Activated naive CD8-positive, alpha-beta T cell treated with anti-CD3 and anti-CD28 coated beads, Interleukin-2, amount 10 ng/mL, durations not matched to agents 7 days and 5 days (primary cell): ENCODE results near the gene BMI1. TPM values are rescaled to one million over a fixed set of nuclear protein-coding genes. Genes with fewer than 3 reads are reported as not detected.

Experiments
- ATAC-seq: fragments of 150-1000 bp; cut with Tn5 transposase; one replicate; pipeline ENCODE4 v1.10.0; 2021; ENCODE audit warnings: low read depth, moderate library complexity
- POLR2A ChIA-PET: fragments of 350-600 bp; sonication (Branson Sonifier 250); formaldehyde crosslinking; loops from one replicate; lab custom pipeline; 2021; ENCODE audit warnings: antibody characterized with exemption; lab: Charles Lee
- DNase-seq: peaks from one replicate; pipeline ENCODE4 v3.0.0; 2021
- H3K27ac Mint-ChIP-seq: one replicate; pipeline ENCODE4 v1.8.0; 2022; ENCODE audit warnings: mild to moderate bottlenecking, mixed read lengths
- H3K27me3 Mint-ChIP-seq: one replicate; pipeline ENCODE4 v1.8.0; 2022; ENCODE audit warnings: mild to moderate bottlenecking, moderate library complexity, mixed read lengths
- H3K36me3 Mint-ChIP-seq: one replicate; pipeline ENCODE4 v1.8.0; 2021; ENCODE audit warnings: mild to moderate bottlenecking, mixed read lengths
- H3K4me1 Mint-ChIP-seq: one replicate; pipeline ENCODE4 v1.8.0; 2021; ENCODE audit warnings: mixed read lengths
- H3K4me3 Mint-ChIP-seq: one replicate; pipeline ENCODE4 v1.8.0; 2022; ENCODE audit warnings: mild to moderate bottlenecking, moderate library complexity, mixed read lengths
- H3K9me3 Mint-ChIP-seq: one replicate; pipeline ENCODE4 v1.8.0; 2021; ENCODE audit warnings: mixed read lengths
- total RNA-seq, 2 experiments: library from RNA; stranded (reverse); gene quantifications; one replicate each; pipeline ENCODE4 v1.2.3, GENCODE V29; 2021

Gene BMI1
- total RNA-seq, 2 experiments from 2014 or later: 40.0 to 44.5 TPM

GRCh38 chr10:22322641-22323160 is 1.8 kb downstream of the BMI1 start:
- POLR2A ChIA-PET: interaction anchor here (1.2 to 4.8 kb wide), 3 partner anchors 15 to 115 kb away, joined by 5 to 19 read pairs (median 10); no protein-coding TSS in a partner anchor
- peaks cover 45% of the 10 kb centered on the region for H3K27me3 Mint-ChIP-seq
- peak overlapping the region; percentile 74 for H3K27ac Mint-ChIP-seq
- H3K4me3 Mint-ChIP-seq: peak overlapping the region; percentile 82
- H3K36me3 Mint-ChIP-seq: peaks cover 12% of the 10 kb centered on the region
- DNase-seq (no peak), ATAC-seq (no peak)
- H3K4me1 Mint-ChIP-seq: peaks cover 41% of the 10 kb centered on the region
- no peaks in the 10 kb centered on the region for H3K9me3 Mint-ChIP-seq

- POLR2A ChIA-PET: interaction anchor here (1.4 to 4.8 kb wide), 2 partner anchors 8 to 17 kb away, joined by 10 to 19 read pairs; partner anchors contain the start of gene COMMD3
- H3K9me3 Mint-ChIP-seq: no peaks in the 10 kb centered on the region
- no peak for DNase-seq
- H3K4me1 Mint-ChIP-seq: peaks cover 38% of the 10 kb centered on the region
- no peak overlapping the region for H3K27ac Mint-ChIP-seq
- peaks cover 12% of the 10 kb centered on the region for H3K36me3 Mint-ChIP-seq
- peaks cover 45% of the 10 kb centered on the region for H3K27me3 Mint-ChIP-seq
- H3K4me3 Mint-ChIP-seq: peak overlapping the region; percentile 22
- ATAC-seq: no peak
These were observed 2.8 kb downstream of the BMI1 start for GRCh38 chr10:22323538-22324305.

GRCh38 chr10:22324413-22324812 is 3.5 kb downstream of the BMI1 start:
- DNase-seq (no peak), ATAC-seq (no peak)
- Mint-ChIP-seq H3K27ac (no peak overlapping the region), H3K4me3 (peak overlapping the region; percentile 87), H3K27me3 (peaks cover 39% of the 10 kb centered on the region), H3K36me3 (peaks cover 11% of the 10 kb centered on the region), H3K4me1 (peaks cover 37% of the 10 kb centered on the region), H3K9me3 (no peaks in the 10 kb centered on the region)
- POLR2A ChIA-PET: interaction anchor here (0.7 to 4.8 kb wide), 3 partner anchors 8 to 112 kb away, joined by 3 to 19 read pairs (median 10); partner anchors contain the start of gene COMMD3

GRCh38 chr10:22324893-22325271 is 4.0 kb downstream of the BMI1 start:
- DNase-seq (no peak), ATAC-seq (no peak)
- Mint-ChIP-seq H3K4me1 (peaks cover 36% of the 10 kb centered on the region), H3K27me3 (peaks cover 35% of the 10 kb centered on the region), H3K9me3 (no peaks in the 10 kb centered on the region), H3K27ac (peak overlapping the region; percentile 46), H3K36me3 (peaks cover 15% of the 10 kb centered on the region), H3K4me3 (peak overlapping the region; percentile 87)
- POLR2A ChIA-PET: interaction anchor here (0.7 to 4.8 kb wide), 3 partner anchors 9 to 112 kb away, joined by 3 to 19 read pairs (median 10); partner anchors contain the start of gene COMMD3

GRCh38 chr10:22325272-22326144 is 4.6 kb downstream of the BMI1 start:
- peaks cover 12% of the 10 kb centered on the region for H3K36me3 Mint-ChIP-seq
- H3K27ac Mint-ChIP-seq: peak overlapping the region; percentile 60
- H3K9me3 Mint-ChIP-seq: no peaks in the 10 kb centered on the region
- H3K27me3 Mint-ChIP-seq: peaks cover 32% of the 10 kb centered on the region
- DNase-seq (peak; percentile 76), ATAC-seq (peak; percentile 67)
- POLR2A ChIA-PET: interaction anchor here (1.2 to 4.8 kb wide), 4 partner anchors 9 to 15 kb away, joined by 4 to 19 read pairs (median 9); partner anchors contain the start of gene COMMD3
- H3K4me3 Mint-ChIP-seq: peak overlapping the region; percentile 87
- H3K4me1 Mint-ChIP-seq: peaks cover 33% of the 10 kb centered on the region

- peak overlapping the region; percentile 60 for H3K27ac Mint-ChIP-seq
- H3K9me3 Mint-ChIP-seq: no peaks in the 10 kb centered on the region
- ATAC-seq: no peak
- H3K36me3 Mint-ChIP-seq: peaks cover 12% of the 10 kb centered on the region
- peak overlapping the region; percentile 79 for H3K4me3 Mint-ChIP-seq
- POLR2A ChIA-PET: interaction anchor here (0.5 to 1.4 kb wide), 3 partner anchors 10 to 324 kb away, joined by 3 to 8 read pairs (median 4); partner anchors contain the start of gene COMMD3
- H3K4me1 Mint-ChIP-seq: peaks cover 33% of the 10 kb centered on the region
- DNase-seq: no peak
- peaks cover 32% of the 10 kb centered on the region for H3K27me3 Mint-ChIP-seq
These were observed 5.3 kb downstream of the BMI1 start for GRCh38 chr10:22326145-22326702.

- no peak for ATAC-seq
- H3K27ac Mint-ChIP-seq: no peak overlapping the region
- H3K9me3 Mint-ChIP-seq: no peaks in the 10 kb centered on the region
- POLR2A ChIA-PET: no interaction called here
- DNase-seq: no peak
- H3K4me1 Mint-ChIP-seq: peaks cover 35% of the 10 kb centered on the region
- no peak overlapping the region for H3K4me3 Mint-ChIP-seq
- peaks cover 18% of the 10 kb centered on the region for H3K27me3 Mint-ChIP-seq
- H3K36me3 Mint-ChIP-seq: peaks cover 15% of the 10 kb centered on the region
These were observed 8.3 kb downstream of the BMI1 start for GRCh38 chr10:22329150-22329549.

- Mint-ChIP-seq H3K27ac (no peak overlapping the region), H3K4me1 (peaks cover 24% of the 10 kb centered on the region), H3K4me3 (peak overlapping the region; percentile 72), H3K36me3 (peaks cover 11% of the 10 kb centered on the region), H3K9me3 (no peaks in the 10 kb centered on the region), H3K27me3 (peaks cover 23% of the 10 kb centered on the region)
- DNase-seq (no peak), ATAC-seq (no peak)
- POLR2A ChIA-PET: interaction anchor here (0.6 kb wide), 1 partner anchor 8 kb away, joined by 3 read pairs; no protein-coding TSS in a partner anchor
These were observed 11.3 kb downstream of the BMI1 start for GRCh38 chr10:22332116-22332692.

- peak overlapping the region; percentile 72 for H3K4me3 Mint-ChIP-seq
- ATAC-seq (peak; percentile 3), DNase-seq (no peak)
- H3K36me3 Mint-ChIP-seq: peaks cover 11% of the 10 kb centered on the region
- H3K4me1 Mint-ChIP-seq: peaks cover 27% of the 10 kb centered on the region
- no peaks in the 10 kb centered on the region for H3K9me3 Mint-ChIP-seq
- POLR2A ChIA-PET: no interaction called here
- H3K27me3 Mint-ChIP-seq: peaks cover 34% of the 10 kb centered on the region
- peak overlapping the region; percentile 81 for H3K27ac Mint-ChIP-seq
These were observed 12.5 kb downstream of the BMI1 start for GRCh38 chr10:22333167-22333974.

GRCh38 chr10:22333975-22334282 is 13.0 kb downstream of the BMI1 start:
- DNase-seq (no peak), ATAC-seq (no peak)
- Mint-ChIP-seq H3K27ac (peak overlapping the region; percentile 81), H3K4me3 (peak overlapping the region; percentile 72), H3K4me1 (peaks cover 31% of the 10 kb centered on the region), H3K9me3 (no peaks in the 10 kb centered on the region), H3K36me3 (peaks cover 11% of the 10 kb centered on the region), H3K27me3 (peaks cover 40% of the 10 kb centered on the region)
- POLR2A ChIA-PET: no interaction called here

GRCh38 chr10:22334414-22335172 is 13.7 kb downstream of the BMI1 start:
- peaks cover 5% of the 10 kb centered on the region for H3K36me3 Mint-ChIP-seq
- no peak for ATAC-seq
- peaks cover 31% of the 10 kb centered on the region for H3K4me1 Mint-ChIP-seq
- peak overlapping the region; percentile 83 for H3K4me3 Mint-ChIP-seq
- H3K9me3 Mint-ChIP-seq: no peaks in the 10 kb centered on the region
- DNase-seq: peak; percentile 39
- peak overlapping the region; percentile 80 for H3K27ac Mint-ChIP-seq
- POLR2A ChIA-PET: interaction anchor here (1.0 kb wide), 1 partner anchor 18 kb away, joined by 3 read pairs; the partner anchor contains the start of gene COMMD3
- H3K27me3 Mint-ChIP-seq: peaks cover 46% of the 10 kb centered on the region
